Myocyte (in vitro differentiated cells): ENCODE results near the gene CFAP100. TPM values are rescaled to one million over a fixed set of nuclear protein-coding genes. Genes with fewer than 3 reads are reported as not detected.

ENCODE experiments used
- DNase-seq: peaks from one replicate; pipeline ENCODE4 v3.0.0-alpha.2; 2012; ENCODE audit warnings: low read depth
- total RNA-seq: library from RNA; depleted of rRNA; stranded (reverse); fragments of >200 nt; gene quantifications from 2 replicates; pipeline ENCODE4 v1.2.3, GENCODE V29; 2014

The CFAP100 gene
- total RNA-seq, 1 donor from 2014 or later = not detected

DNA sequence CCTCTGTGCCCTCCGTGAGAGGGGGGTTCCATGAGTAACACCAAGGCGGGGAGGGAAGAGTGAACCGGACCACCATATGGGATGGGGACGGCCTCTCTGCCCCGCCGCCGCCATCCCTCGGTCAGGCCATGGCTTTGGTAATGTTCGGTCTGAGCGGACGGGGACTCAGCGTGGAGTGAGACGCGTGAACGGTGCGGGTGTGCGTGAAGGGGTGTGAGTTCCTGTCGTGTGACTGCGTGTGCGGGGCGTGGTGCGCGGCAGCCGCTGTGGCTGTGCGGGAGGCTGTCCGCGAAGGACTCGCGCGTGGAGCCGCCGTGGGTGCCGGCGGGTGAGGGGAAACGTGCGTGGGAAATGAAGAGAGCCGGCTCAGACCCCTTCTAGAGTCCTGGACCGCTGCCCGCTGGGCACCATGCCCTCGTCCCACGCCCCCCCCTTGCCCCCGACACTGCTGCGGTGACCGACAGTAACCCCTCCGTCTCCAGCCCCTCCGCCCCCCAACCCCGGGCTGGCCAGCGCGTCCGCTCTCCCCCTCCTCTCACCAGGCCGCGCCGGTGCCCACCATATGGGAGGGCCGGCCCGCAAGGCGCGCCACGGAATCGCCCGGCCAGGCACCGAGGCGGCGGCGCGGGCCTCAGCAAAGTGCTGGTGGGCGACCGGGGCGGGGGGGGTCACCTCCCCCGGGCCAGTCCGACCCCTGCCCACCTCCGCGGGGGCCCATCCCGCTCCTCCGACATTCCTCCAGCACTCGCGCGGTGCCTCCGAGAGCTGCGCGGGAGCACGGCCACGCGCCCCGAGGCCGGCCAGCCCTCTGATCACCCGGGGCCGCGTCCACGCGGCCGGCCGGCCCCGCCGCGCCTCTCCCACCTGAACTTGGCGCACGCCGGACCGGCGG lies 38.1 kb upstream of the CFAP100 start:
- DNase-seq = peak; percentile 11

DNA sequence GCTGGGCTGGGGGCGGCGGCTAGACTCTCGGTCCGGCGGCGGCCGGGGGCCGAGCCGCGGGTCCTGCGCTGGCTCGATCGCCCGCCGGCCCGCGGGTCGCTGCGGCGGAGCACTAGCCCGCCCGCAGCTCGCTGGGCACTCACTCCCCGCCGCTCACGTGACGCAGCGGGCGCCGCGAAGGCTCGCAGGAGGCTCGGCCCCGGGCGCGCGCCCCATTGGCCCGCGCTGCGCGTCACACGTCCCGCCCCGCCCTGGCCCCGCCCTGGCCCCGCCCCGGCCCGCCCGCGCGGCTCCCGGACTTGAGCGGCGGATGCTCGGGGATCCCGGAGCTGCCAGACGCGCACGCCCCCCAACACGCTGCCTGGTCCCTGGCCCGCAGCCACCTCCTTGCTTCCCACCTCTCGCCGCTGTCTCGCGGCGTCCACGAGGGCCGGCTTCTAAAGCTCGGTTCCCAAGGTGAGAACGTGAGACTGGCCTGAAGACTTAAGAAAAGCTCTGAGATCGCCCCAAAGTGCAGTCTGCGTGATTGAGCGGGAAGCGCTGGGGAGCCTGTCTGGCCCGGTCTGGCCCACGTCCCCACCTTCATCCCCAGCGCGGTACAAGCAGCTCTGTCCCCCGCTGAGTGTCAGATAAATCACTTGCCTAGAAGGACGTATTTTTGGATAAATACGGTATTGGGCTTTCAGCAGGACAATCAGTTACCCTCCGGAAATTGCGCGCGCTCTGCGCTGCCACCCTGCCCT lies 37.2 kb upstream of the CFAP100 start, which contains the start of gene KLF15:
Gene KLF15, minus strand, starts transcription at position 114 of the 743 bp plus-strand sequence. CDS start 4,486 bp downstream, outside the sequence.
- peak; percentile 80 for DNase-seq

GRCh38 chr3:126358038-126358815 lies 36.5 kb upstream of the CFAP100 start:
- DNase-seq = no peak

GRCh38 chr3:126358816-126359181 lies 35.9 kb upstream of the CFAP100 start:
- DNase-seq = no peak

DNA sequence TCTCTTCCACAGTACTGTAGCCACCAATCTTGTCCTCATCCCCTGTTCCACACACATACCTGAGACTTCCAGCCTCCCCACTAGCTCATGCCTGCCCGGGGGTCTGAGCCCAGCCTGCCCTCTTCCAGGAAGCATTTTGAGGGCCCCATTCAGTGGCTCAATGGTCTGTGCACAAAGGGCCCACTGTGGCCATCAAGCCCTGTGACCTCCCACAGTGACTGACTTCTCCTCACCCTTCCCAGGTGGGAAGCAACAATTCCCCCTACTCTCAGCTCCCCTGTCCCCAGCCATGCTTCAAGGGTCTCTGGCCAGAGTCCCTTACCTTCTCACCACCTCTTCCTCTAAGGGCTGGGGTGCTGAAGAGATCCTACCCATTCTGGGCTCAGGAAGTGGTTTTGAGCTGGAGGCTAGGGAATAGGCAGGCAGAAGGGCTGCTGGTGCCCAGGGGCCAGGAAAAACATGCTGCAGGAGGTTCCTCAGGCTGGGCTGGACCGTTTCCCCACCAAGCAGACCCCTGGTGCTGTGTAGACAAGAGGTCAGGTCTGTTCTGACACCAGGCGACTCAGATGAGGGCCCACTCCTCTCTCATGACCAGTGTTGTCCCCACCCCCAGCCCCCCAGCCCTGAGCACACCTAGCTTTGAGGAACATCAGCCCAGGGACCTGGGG lies 34.5 kb upstream of the CFAP100 start:
- no peak for DNase-seq

DNA sequence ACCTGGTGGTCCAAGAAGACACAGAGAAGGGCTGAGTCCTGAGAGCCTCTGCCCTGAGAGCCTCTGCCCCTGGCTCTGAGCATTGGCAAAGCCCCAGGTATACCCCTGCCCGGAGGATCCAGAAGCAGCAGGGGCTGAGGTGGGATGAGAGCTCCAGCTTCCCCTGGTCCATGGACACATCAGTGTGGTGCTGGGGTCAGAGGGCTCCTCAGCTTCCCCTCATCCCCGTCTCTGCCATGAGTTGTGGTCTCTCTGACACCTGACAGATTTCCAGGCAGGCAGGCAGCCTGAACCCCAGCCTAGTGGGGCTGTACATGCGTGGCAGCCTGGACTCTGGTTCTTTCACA lies 34.0 kb upstream of the CFAP100 start:
- DNase-seq = no peak

GRCh38 chr3:126361211-126361610 lies 33.5 kb upstream of the CFAP100 start:
- no peak for DNase-seq

DNA sequence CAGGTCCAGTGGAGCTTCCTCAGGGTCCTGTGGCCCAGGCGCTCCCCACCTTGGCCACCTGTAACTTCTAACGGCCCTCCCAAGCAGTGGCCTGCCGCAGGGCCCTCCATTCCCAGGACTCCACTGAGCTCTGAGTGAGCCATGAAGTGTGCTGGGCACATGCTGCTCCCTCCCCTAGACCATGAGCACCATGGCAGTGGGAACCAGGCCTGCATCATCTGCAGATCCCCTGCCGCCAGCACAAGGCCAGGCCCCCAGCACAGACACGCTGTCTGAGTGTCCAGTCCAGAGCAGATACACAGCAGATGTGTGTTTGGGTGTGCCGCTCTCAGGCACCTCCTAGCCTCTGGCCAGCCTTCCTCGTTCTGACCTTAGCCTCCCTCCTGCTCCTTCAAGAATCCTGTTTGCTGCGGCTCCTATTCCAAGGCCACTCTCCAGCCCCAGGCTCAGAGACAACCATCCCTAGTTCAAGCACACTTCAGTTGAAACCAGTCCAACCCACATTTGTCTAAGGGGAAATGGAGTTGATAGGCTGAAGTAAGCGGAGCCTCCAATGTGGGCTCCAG lies 30.5 kb upstream of the CFAP100 start:
- DNase-seq = no peak

DNA sequence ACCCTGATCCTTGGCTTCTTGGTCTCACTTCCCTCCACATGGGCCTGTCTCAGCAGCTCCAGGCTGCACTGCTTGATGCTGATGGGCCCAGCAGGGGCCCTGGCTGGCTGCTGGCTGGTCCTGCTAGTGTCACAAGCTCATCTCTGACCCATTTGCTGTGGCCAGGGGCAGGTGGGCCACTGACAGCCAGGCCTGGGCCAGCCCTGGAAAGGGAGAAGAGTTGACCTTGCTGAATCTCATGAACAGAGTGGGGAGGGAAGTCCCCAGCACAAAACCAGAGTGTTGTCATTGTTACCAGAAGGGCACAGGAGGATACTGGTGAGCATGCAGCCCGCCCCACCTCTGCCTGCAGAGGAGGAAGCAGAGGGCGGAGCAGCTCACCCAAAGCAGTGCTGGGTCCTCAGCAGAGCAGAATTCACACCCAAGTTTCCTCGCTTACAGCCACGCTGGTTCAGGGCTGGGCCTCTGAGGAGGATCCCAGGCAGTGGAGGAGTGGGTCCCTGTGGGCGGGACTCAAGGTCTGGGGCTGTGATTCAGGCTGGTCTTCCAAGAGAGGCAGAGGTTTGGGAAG lies 29.9 kb upstream of the CFAP100 start:
- no peak for DNase-seq

- DNase-seq = no peak
These were observed 29.1 kb upstream of the CFAP100 start for GRCh38 chr3:126365351-126366277.

GRCh38 chr3:126367316-126367805 lies 27.3 kb upstream of the CFAP100 start:
- DNase-seq = no peak

- DNase-seq = no peak
These were observed 25.2 kb upstream of the CFAP100 start for GRCh38 chr3:126369490-126369889.

GRCh38 chr3:126370055-126370454 lies 24.7 kb upstream of the CFAP100 start:
- DNase-seq = no peak

- DNase-seq = no peak
These were observed 24.1 kb upstream of the CFAP100 start for GRCh38 chr3:126370606-126371005.

DNA sequence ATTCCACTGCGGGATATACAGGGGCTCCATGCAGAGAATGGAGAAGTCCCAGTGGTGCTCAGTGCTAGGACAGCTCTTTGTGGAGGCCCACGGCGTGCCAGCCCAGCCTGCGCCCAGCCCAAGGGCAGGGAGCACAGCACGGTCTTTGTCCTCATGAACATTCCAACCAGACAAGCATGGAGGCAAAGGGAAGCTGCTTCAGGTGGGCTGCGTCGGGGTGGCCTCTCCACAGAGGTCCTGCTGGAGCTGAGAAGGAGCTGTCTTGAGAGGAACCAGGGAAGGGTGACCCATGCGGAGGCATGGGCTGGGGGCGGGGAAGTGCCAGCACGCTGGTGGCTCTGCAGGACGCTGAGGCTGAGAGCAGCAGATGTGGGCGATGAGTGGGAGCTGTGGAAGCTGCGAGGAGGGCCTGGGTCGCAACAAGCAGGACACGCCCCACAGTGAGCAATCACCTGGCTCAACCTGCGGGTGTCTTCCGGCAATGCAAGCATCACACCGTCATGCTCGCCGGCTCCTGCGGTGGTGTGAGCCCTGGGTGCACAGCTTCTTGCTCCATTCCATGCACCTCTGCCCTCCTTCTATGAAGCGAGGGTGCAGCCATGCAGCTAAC lies 23.5 kb upstream of the CFAP100 start:
- DNase-seq = no peak

DNA sequence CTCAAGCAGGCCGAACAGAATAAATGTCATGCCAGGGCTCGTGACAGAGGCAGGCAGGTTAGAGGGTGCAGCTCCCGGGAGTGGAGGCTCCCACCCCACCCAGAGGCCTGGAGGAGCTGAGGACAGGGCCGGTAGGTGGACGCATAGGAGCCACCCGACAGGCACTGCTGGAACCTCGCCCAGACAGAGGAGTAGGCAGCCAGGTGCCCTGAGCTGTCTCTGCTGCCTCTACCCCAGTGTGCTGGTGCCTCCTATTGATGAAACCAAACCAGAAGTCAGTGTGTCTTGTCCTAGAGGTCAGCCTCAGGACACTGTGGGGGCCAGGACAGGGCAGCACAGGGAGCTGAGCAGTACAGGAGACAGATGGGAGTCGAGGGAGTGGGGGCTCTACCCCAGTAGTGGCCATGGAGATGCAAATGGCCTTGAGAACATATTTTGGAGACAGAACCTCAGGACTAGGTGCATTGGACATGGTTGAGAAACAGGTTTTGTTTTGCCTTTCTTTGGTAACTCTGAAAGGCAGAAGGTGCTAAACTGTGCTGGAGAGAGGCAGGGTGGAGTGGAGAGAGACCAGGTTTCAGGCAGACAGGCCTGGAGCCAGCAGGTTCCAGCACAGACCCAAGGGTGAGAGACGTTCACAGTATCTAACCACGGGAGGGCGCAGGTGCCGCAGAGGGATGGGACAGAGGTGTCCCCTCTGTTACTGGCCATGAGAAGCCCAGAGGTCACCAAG lies 22.1 kb upstream of the CFAP100 start:
- no peak for DNase-seq

GRCh38 chr3:126373146-126373613 lies 21.5 kb upstream of the CFAP100 start:
- no peak for DNase-seq
